ENCODE measurements around the gene EEF1A2. TPM values are rescaled to one million over a fixed set of nuclear protein-coding genes. Genes with fewer than 3 reads are reported as not detected.

EEF1A2 gene
- total and polyA plus RNA-seq, 12 donors: 59.5 to 407 (median 139) TPM

GRCh38 chr20:63493563-63494020 is 5.3 kb downstream of the EEF1A2 start:
- 72 to 82% (median 81%) methylated on average over 5 to 13 of the region's 13 CpGs for whole genome bisulfite sequencing, 4 donors
- DNase-seq: peak in 1 of 7 donors; percentile 7
- H3K4me1 ChIP-seq (replicated peaks in 1 of 2): peaks cover 5 to 16% of the 10 kb centered on the region in 2 donors
- no peaks in the 10 kb centered on the region for H3K9me3 ChIP-seq (replicated peaks in 1 of 3)
- TF ChIP-seq POLR2A (IDR thresholded peaks at IDR 0.05): no peak
- TF ChIP-seq CTCF (IDR thresholded peaks at IDR 0.05): no peak
- no peak overlapping the region for H3K27ac ChIP-seq
- H3K27me3 ChIP-seq: no peaks in the 10 kb centered on the region
- no peak overlapping the region for H3K4me3 ChIP-seq
- H3K36me3 ChIP-seq (replicated peaks in 1 of 2): peaks cover 0 to 5% of the 10 kb centered on the region in 2 donors
- intact Hi-C loops (cut with DNase I): no loop called here

- no peak for TF ChIP-seq CTCF (IDR thresholded peaks at IDR 0.05)
- TF ChIP-seq POLR2A (IDR thresholded peaks at IDR 0.05): no peak
- 93 to 97% (median 96%) methylated on average over 14 of the region's 14 CpGs for WGBS, 4 donors
- no peak for DNase-seq
- intact Hi-C loops (cut with DNase I): no loop called here
- H3K36me3 ChIP-seq (replicated peaks in 1 of 2): peaks cover 0 to 5% of the 10 kb centered on the region in 2 donors
- H3K27me3 ChIP-seq: no peaks in the 10 kb centered on the region
- no peak overlapping the region for H3K4me3 ChIP-seq
- no peak overlapping the region for H3K27ac ChIP-seq
- peaks cover 5 to 12% of the 10 kb centered on the region in 2 donors for H3K4me1 ChIP-seq (replicated peaks in 1 of 2)
- no peaks in the 10 kb centered on the region for H3K9me3 ChIP-seq (replicated peaks in 1 of 3)
Observed at GRCh38 chr20:63492982-63493381, 5.9 kb downstream of the EEF1A2 start.

GRCh38 chr20:63492518-63492917 is 6.4 kb downstream of the EEF1A2 start:
- intact Hi-C loops (cut with DNase I): no loop called here
- peaks cover 0 to 5% of the 10 kb centered on the region in 2 donors for H3K36me3 ChIP-seq (replicated peaks in 1 of 2)

GRCh38 chr20:63491635-63492230 is 7.2 kb downstream of the EEF1A2 start:
- H3K9me3 ChIP-seq (replicated peaks in 1 of 3): no peaks in the 10 kb centered on the region
- intact Hi-C loops (cut with DNase I): no loop called here
- peaks cover 0 to 5% of the 10 kb centered on the region in 2 donors for H3K36me3 ChIP-seq (replicated peaks in 1 of 2)
- no peak overlapping the region for H3K4me3 ChIP-seq
- no peaks in the 10 kb centered on the region for H3K27me3 ChIP-seq
- DNase-seq: no peak
- peaks cover 0 to 6% of the 10 kb centered on the region in 2 donors for H3K4me1 ChIP-seq (replicated peaks in 1 of 2)
- 57 to 72% (median 61%) methylated on average over 4 of the region's 4 CpGs for WGBS, 4 donors
- TF ChIP-seq CTCF (IDR thresholded peaks at IDR 0.05): no peak
- H3K27ac ChIP-seq: no peak overlapping the region

More at GRCh38 chr20:63492518-63492917, 6.4 kb downstream of the EEF1A2 start:
- WGBS, 4 donors: 89 to 96% (median 91%) methylated on average over 2 of the region's 2 CpGs
- H3K4me3 ChIP-seq: no peak overlapping the region
- TF ChIP-seq CTCF (IDR thresholded peaks at IDR 0.05) (no peak), POLR2A (IDR thresholded peaks at IDR 0.05) (no peak)
- H3K27me3 ChIP-seq: no peaks in the 10 kb centered on the region
- H3K4me1 ChIP-seq (replicated peaks in 1 of 2): peaks cover under 1 to 8% of the 10 kb centered on the region in 2 donors
- no peak overlapping the region for H3K27ac ChIP-seq
- no peak for DNase-seq
- H3K9me3 ChIP-seq (replicated peaks in 1 of 3): no peaks in the 10 kb centered on the region
